ENCODE results near the gene HSD17B7.
"Not testable (repeated sequence)": the region's sequence is repeated elsewhere in the genome, so short reads cannot be mapped to it uniquely, and the experiment has no call there.

Gene HSD17B7, protein sequence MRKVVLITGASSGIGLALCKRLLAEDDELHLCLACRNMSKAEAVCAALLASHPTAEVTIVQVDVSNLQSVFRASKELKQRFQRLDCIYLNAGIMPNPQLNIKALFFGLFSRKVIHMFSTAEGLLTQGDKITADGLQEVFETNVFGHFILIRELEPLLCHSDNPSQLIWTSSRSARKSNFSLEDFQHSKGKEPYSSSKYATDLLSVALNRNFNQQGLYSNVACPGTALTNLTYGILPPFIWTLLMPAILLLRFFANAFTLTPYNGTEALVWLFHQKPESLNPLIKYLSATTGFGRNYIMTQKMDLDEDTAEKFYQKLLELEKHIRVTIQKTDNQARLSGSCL

DNA sequence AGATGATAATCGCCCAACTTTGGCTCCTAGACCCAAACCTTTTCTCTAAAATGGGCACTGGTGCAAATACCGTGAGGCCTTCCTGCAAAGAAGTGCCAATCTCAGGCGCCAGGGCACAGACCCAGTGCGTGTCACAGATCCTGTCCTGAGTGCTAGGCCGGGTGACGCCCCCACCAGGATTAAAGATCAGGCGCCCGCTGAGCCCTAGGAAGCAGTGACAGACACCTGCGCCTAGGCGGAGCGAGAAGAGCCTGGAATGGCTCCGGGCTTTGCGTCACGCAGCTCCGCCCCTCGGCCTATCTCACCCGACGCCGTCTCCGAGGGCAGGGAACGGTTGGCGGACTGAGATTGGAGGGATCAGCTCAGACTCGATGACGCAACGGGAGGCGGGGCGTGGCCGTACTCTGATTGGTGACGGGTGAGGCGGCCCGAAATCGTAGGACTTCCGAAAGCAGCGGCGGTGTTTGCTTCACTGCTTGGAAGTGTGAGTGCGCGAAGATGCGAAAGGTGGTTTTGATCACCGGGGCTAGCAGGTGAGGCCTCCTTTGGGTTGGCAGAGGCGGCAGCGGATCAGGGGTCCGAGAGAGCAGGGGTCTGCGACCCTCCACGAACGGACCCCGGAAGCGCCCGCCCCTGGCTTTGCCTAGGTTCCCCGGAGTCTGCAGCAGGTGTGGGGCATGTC lies at the start of gene HSD17B7:
TSS of gene HSD17B7 (plus strand) at position 400 of the 682 bp plus-strand sequence. CDS start at position 499, 99 bp downstream.
- peak; percentile 92 for DNase-seq

DNA sequence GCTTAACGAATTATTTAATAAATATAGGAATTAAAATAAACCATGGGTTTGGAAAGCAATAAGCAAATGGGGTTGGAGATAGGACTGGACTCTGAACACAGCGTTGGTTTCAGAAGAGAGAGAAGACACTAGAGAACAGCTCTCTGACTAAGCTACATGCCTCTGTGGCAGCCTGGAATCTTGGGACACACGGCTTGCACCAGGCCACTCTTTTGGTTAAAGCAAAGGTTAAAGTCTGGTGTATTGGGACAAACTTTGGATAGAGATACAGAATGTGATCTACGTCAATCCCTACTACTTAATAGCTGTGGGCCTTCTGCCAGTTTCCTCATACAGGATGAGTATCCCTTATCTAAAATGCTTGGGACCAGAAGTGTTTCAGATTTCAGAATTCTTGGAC lies 49.7 kb upstream of the HSD17B7 start:
- DNase-seq = no peak

DNA sequence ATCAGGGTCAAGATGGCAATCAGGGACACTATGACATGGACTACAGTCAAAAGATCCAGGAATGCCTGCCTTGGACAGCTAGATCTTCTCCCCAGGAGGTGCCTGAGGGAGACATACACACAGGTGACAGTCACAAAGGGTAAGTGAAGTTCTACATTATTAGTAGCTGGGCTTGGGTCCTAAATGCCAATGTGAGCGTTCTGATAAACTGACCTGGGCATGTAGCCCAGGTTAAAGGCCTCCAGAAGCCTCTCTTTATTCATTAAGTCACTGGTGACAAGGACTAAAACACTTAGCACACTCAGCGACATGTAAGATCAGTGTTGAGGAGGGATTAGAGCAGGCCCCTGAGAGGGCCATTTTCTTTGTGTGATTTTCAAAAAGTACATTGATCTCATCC lies 48.9 kb upstream of the HSD17B7 start:
- DNase-seq = no peak

DNA sequence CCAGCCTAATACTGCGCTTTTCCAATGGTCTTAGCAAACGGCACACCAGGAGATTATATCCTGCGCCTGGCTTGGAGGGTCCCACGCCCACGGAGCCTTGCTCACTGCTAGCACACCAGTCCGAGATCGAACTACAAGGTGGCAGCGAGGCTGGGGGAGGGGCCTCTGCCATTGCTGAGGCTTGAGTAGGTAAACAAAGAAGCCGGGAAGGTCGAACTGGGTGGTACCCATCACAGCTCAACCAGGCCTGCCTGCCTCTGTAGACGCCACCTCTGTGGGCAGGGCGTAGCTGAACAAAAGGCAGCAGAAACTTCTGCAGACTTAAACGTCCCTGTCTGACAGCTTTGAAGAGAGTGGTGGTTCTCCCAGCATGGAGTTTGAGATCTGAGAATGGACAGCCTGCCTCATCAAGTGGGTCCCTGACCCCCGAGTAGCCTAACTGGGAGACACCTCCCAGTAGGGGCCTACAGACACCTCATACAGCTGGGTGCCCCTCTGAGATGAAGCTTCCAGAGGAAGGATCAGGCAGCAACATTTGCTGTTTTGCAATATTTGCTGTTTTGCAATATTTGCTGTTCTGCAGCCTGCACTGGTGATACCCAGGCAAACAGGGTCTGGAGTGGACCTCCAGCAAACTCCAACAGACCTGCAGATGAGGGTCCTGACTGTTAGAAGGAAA lies 44.1 kb upstream of the HSD17B7 start:
- DNase-seq = not testable (repeated sequence)

DNA sequence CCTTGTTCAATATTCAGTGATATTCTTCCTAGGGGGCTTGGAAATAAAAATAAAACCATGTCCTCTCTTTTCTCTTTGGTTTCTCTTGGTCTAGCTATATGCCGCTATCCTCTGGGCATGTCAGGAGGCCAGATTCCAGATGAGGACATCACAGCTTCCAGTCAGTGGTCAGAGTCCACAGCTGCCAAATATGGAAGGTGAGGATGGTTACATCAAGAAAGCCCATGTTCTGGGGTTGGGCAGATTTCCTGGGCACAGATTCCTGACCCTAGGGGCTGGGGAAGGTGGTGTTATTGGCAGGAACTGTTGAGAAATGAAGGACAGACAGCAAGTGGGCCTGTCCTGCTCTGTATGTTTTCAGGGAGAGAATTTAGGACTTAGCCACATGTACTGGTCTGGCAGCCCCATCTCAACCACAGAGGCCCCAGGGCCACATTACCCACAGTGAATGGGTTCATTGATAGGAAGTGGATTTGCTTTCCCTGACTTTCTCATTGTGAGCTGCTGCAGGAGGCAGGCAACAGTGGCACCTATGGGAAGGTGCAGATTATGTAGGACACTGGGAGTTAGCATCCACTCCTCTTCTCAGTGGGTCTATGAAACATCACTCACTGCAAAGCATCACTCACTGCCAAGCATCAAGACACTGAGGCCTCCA lies 37.4 kb upstream of the HSD17B7 start:
- DNase-seq = no peak

DNA sequence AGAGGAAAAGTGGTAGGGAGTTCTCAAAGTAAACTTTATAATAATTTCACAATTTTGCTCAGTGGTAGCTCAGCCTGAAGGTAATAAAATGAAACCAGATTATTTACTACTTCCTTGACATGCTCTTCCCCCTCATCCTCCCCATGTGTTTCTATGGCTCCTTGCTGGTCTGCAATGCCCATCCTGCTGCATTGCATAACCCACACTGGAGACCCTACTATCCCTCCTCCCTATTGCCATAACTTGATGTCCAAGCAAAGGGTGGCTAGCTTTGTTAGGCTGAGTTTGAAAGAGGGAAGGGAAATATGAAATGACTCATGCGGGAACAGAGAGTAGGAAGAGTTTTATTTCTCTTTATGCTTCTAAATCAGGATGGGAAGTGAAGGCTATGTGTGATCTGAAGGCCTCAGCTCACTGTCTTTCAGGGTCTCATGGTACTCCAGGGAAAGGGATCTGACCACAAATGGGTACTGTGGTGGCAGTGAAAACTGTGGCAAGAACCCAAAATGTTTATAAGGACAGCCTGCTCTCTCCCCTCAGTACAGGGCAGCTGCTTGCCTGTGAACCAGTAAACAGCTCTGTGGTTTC lies 36.4 kb upstream of the HSD17B7 start:
- no peak for DNase-seq

DNA sequence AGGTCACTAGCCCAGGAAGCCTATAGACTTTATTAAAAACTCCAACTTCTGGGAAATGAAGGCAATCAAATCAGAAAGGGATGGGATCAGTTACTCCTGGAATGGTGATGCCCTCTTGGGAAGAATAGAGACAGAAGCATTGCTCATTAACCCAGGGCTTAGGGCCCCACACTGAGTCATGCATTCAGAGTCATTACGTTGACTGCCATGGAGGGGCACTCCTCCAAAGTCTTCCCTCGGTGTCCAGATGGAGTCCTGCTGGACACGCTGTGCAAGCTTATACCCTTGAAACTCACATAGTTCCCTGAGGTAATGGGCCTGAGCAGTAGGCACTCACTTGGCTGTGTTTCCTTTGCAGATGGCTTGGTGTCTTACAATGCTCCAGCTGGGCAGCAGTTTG lies 35.2 kb upstream of the HSD17B7 start:
- no peak for DNase-seq

DNA sequence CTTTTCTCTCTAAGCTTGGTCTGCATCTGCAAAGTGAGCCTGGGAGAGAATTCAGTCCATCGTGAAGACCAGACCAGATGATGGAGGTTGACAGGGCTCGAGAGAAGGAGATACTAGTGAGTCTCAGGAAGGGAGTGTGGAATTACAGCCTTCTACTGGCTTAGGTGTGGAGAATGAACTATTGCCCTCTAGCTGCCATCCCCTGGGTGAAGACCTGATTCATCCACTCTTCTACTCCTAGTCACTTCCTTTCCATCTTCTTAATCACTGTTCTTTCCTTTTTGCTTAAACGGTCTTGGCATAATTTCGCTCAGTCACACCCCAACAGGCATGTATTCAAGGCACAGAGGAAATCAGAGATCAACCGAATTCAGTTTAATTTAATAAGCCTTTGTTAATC lies 34.0 kb upstream of the HSD17B7 start:
- DNase-seq = no peak

DNA sequence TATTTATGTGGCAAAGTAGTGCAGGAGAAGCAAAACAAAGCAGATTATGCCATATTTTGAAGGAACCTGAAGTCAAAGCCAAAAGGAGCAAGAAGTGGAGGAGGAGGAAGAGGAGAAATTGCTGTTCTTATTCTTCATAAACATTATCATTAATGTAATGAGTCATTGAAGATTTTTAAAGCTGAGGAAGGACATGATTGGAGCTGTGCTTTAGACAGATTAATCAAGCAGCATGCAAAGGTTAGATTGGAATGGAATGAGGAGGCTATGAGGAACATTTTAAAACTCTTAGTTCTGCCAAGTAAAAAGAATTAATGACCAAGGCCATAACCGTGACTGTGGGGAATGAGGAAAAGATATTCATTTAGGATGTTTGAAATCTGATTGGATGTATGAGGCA lies 33.0 kb upstream of the HSD17B7 start:
- no peak for DNase-seq

DNA sequence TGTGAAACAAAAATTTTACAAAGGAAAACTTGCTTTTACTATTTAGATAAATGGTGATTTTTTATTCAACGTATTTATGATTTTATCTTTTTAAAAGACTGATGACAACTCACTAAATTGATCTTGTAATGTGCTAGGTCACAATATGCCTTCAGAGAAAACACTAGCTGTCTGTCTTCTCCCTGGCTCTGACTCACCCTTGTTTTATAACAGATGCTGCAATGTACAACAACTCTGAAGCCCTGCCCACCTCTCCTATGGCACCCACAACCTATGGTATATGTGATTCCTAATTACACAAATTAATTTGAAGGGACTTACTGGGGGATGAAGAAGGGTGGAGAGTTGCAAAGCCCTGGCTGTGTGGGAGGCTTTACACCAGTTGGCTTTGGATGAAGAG lies 24.7 kb upstream of the HSD17B7 start:
- DNase-seq = no peak

DNA sequence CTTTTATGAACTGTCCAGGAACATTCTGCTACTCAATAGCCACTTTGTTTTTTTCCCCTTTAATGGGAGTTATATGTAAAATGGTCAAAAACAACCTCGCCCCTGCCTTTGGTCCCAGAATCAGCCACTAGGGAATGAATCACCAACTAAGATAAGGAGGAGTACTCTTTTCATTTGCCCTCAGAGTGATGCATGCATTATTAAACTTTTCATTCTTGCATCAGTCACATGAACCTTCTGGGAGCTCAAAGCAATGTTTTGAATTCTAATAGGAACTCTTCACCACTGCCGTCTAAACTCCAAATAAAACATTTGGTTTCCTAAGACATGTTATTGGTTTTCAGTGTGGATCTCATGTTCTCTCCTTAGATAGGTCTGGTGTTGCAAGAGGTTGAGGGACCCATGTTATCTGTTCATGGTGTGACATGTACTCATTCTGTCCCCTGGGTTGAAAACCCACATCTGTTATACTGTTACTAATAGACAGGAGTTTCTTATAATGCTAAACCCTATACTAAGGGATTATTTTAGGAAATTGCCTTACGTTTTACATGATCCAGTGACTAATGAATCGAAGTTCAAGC lies 17.8 kb upstream of the HSD17B7 start:
- no peak for DNase-seq

DNA sequence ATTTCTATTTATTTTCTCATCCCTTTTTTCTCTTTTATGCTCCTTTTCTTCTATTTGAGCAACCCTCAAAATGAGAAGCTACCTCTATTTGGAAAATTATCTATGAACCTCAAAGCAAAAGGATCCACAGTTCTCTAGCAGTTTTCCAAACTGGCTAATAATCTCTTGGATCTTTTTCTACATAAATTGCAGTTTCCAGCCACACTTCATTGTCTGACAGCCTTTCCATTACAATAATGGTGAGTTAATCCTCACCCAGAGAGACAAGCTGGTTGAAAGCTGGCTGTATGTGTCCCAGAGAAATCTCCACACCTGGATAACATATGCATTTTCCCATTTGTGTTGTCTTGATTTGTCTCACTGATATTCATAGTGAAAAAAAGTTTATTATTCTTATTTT lies 16.5 kb upstream of the HSD17B7 start:
- no peak for DNase-seq

DNA sequence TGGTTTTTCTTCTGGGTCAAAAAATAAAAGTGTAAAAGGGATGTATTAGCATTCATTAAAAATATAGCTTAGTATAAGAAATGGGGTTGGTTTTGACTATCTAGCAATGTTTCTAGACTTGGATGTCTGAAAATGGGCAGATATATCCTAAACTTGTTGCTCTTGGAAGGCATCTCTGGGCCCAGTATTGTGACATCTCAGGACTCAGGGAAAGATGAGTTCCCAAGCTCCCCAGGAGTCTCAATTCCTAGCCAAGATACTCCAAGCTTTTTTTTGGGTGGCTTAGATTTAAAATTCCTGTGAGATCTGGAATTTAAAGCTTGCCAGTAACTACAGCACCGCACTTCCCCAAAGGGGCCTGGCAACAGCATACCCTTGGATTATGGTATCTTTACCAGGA lies 11.5 kb upstream of the HSD17B7 start:
- DNase-seq = no peak

DNA sequence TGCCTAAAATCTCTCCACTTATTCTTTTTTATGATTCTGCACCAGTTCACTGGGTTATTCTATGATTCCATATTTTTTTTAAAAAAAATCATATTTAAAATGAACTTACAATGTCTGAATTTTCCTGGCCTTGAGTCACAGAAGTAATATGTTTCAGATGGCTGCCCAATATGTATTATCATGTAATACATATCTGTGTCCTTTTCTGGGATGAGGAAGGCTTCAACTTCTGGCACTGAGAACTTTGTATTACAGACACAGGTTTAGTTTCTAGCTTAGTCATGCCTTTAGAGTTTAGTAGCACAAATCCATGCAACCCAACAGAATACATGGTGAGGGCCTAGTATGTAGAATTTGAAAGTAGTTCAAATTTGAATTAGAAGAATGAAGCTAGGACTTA lies 7.8 kb upstream of the HSD17B7 start:
- no peak for DNase-seq

DNA sequence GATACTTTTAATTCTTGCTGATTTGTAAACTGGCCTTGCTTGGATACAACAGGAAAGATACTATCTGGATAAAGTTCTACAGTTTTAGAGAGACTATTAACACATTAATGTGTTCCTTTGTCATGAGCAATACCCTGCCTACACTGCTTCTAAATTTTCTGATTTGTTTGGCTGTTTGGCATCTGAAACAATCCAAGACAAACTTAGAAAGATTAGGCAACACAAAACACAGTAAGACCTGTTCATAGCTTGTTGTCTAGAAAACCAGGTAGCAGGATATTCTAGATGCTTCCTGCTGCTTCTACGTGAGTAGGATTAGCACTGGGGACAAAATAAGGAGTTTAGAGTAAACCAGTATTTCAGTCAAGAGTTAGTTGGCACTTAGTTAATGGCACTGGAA lies 5.6 kb upstream of the HSD17B7 start:
- not testable (repeated sequence) for DNase-seq

DNA sequence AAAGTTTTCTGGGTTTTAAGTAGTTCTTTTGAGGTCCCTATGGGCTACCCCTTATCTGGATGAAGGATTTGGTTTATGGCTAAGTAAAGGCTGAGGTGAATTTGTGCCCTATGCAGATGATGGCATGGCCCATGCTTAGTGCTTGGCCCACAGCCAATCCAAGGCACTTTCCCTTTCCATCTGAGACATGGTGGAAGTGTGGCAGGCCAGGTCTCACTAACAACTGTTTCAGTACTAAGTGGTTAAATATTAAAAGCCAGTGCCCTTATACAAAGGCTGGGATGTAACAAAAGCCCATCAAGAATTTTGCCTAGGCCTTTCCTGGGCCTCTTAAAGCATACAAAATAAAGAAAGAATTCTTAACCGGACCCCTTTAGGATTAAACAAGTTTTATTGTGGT lies 1.7 kb upstream of the HSD17B7 start:
- not testable (repeated sequence) for DNase-seq

DNA sequence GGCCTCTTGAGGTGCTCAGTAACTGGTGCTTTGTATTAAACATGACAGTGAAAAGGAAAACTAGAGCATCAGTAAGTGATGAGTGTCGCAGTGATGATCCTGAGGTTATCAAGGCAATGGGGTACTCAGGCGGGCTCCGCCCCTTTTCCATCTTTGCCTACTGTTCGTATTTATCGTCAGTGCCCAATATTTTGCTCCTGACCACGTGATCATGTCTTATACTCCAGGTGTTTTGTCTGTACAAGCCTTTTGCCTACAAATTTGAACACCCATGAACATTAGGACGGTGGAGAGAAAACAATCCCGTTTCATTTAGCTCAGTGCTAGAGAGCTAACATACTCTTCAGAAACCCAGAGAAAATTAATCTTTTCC lies 469 bp downstream of the HSD17B7 start:
- not testable (repeated sequence) for DNase-seq

DNA sequence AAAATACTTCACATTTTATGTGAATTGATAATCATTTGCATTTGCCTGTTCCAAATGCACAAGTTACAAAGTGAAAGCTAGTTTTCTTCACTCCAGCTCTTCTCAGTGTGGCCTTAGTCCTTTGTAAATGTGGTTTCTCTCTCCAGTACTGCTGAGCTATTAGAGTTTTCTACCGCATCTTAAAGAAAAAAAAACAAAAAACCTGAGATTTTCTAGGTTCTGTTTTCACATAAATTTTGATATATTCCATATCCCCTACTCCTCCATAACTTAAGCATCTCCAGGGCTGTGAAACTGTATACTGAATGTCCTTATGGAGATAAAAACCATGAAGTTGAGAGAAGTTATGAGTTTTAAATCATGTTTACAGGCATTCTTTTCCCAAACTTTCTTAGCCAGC lies 3.8 kb downstream of the HSD17B7 start:
- not testable (repeated sequence) for DNase-seq

DNA sequence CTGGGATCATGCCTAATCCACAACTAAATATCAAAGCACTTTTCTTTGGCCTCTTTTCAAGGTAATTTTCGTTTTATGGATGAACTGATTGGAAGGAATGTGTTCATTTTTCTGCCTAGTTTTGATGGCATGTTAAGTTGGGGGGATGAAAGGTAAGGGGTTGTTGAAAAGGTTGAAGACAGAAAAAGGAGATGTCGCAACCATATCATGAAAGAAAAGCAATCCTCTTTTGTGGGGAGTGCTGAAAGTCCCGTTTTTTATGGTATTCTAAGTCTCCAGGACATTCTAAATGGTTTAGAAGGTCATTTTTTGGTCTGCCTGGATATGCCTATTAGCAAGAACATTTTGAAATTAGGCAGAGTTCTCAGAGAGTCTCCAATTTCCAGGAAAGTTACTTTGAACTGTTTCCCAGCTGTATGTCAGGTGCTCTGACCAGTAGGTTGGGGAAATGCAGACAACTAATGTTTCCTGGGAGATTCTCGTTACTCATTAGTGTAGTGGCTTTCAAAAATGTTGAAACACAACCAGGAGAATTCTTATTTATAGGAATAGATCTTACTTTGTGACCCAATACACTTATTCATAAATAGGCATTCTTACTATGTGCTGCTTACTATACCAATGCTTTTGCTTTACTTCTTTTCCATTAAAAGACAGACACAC lies 6.2 kb downstream of the HSD17B7 start:
- not testable (repeated sequence) for DNase-seq

DNA sequence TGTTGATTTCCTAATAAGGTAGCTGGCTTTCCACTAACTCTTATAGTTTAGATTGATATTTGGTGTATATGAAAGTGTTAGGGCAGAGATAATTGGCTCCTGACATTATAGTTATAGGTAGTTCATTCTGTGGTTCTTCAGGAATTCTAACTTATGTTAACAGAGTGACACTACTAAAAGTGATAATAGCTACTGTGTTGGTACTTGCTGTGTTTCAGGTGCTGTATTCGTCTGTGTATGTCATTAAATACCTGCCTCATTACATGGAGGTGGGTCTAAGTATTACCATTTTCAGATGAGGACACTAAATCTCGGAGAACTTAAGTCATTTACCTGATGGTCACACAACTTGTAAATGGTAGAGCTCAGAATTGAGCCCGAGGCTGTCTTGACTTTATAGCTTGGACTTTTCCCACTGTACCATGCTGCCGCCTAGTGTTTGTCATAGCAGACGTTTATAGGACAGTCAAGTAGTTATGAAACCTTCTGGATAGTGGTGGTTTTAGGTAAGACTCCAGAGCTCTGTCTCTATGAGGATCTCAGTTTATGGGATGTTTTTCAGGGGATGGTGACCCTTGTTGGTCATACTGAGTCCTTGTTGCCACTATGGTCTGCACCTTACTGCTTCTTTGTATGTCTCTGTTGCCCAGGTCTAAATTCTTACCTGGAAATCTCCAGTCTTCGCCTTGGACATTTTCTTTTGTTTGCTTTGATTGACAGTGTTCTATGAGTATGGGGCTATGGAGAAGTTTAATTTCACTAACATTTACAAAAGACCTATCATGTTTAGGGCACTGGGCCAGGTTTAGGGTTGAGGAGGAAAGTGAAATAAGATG lies 9.7 kb downstream of the HSD17B7 start:
- peak; percentile 75 for DNase-seq

DNA sequence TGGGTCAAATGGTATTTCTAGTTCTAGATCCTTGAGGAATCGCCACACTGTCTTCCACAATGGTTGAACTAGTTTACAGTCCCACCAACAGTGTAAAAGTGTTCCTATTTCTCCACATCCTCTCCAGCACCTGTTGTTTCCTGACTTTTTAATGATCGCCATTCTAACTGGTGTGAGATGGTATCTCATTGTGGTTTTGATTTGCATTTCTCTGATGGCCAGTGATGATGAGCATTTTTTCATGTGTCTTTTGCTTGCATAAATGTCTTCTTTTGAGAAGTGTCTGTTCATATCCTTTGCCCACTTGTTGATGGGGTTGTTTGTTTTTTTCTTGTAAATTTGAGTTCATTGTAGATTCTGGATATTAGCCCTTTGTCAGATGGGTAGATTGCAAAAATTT lies 17.0 kb downstream of the HSD17B7 start:
- DNase-seq = not testable (repeated sequence)
